Ovary (tissue), 3 donors: ENCODE data around the gene SH3BGR.

ENCODE experiments used
- CTCF ChIP-seq, 3 donors: fragments of 450-650 bp in 2 of 3; fragments of 200-600 bp in 1 of 3; IDR thresholded peaks; one replicate each; pipeline versions ENCODE4 v1.5.1 to v1.8.0; 2016 to 2022; ENCODE audit warnings: antibody characterized with exemption in 3 of 3, mild to moderate bottlenecking in 1 of 3
- EP300 ChIP-seq: sonication (generic); formaldehyde crosslinking; IDR thresholded peaks from one replicate; pipeline ENCODE4 v1.6.1; 2017; ENCODE audit warnings: antibody characterized with exemption
- POLR2A ChIP-seq: fragments of 450-650 bp; IDR thresholded peaks from one replicate; pipeline ENCODE4 v1.6.1; 2017; ENCODE audit warnings: antibody characterized with exemption, mild to moderate bottlenecking, moderate library complexity
- donor health status: DM: no; HTN: no; CAD: no.

- TF ChIP-seq CTCF (IDR thresholded peaks at IDR 0.05) (no peak), POLR2A (no peak), EP300 (no peak)
These were observed at the start of gene SH3BGR for GRCh38 chr21:39451332-39452206.
